ENCODE results near the gene MAML2.

Gene MAML2

DNA sequence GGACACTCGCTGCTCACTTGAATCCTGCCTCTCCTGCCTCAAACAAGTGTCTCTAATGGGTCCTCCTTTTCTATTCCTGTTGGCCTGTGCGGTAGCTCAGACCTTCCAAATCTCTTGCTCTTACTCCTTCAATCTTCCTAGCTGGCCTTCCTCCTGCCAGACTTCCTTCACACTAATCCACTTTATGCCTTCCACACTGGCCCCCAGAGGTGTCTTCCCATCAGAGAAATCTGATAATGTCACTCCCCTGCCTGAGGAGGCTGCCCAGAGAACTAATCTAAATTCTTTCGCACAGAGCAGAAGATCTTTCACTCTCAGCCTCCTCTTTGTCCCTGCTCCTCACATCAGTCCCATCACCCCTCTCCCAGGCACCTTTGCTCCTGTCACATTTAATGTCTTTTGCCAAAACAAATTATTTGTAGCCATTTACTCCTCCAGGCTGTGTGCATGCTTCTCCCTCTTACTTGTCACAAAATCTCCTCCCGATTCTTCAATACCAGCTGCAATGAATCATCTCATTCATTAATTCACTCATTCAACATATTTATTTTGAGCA lies 175.7 kb downstream of the MAML2 start:
- DNase-seq (ENCODE audit: low spot score): no peak
- TF ChIP-seq, protein P1, sequence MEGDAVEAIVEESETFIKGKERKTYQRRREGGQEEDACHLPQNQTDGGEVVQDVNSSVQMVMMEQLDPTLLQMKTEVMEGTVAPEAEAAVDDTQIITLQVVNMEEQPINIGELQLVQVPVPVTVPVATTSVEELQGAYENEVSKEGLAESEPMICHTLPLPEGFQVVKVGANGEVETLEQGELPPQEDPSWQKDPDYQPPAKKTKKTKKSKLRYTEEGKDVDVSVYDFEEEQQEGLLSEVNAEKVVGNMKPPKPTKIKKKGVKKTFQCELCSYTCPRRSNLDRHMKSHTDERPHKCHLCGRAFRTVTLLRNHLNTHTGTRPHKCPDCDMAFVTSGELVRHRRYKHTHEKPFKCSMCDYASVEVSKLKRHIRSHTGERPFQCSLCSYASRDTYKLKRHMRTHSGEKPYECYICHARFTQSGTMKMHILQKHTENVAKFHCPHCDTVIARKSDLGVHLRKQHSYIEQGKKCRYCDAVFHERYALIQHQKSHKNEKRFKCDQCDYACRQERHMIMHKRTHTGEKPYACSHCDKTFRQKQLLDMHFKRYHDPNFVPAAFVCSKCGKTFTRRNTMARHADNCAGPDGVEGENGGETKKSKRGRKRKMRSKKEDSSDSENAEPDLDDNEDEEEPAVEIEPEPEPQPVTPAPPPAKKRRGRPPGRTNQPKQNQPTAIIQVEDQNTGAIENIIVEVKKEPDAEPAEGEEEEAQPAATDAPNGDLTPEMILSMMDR (IDR thresholded peaks at IDR 0.05; ENCODE audit: extremely low read depth, insufficient read depth, missing control alignments): no peak
- in situ Hi-C loops (cut with MboI; ENCODE audit: low pct_unique_long_range_greater_than_20kb, low sequenced_read_pairs, unreplicated experiment): no loop called here

DNA sequence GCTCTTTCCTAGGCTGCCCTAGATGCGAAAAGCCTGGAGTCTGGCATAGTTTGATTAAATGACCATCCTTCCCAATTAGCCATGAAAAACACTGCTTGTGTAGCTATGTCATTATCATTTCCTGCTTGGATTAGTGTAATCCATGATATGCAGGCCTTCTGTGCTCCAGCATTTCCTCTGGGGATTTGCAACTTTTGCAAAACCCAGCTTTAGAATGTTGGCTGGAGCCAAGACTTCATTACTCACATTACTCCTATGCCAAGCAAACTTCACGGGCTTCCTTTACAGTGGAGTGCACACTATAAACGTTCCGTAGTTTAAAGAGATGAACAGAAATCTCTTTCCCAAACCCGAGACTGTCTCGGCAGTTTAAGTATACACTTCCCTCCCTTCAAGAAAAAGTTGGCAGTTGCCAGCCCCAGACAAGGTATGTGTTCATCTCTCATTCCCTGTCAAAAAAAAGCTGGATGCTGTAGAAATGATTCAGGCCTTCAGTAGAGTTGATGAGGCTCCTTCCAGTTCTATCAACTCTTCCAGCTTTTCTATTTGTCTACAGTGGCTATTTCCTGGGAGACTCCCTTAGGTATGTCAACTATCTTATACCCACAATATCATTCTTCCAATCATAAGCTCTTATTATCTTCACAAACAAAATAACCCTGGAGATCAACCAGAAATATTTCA lies 180.0 kb downstream of the MAML2 start:
- in situ Hi-C loops (cut with MboI; ENCODE audit: low pct_unique_long_range_greater_than_20kb, low sequenced_read_pairs, unreplicated experiment): no loop called here
- no peak for DNase-seq (ENCODE audit: low spot score)
- TF ChIP-seq, protein P1 (IDR thresholded peaks at IDR 0.05; ENCODE audit: extremely low read depth, insufficient read depth, missing control alignments): no peak

DNA sequence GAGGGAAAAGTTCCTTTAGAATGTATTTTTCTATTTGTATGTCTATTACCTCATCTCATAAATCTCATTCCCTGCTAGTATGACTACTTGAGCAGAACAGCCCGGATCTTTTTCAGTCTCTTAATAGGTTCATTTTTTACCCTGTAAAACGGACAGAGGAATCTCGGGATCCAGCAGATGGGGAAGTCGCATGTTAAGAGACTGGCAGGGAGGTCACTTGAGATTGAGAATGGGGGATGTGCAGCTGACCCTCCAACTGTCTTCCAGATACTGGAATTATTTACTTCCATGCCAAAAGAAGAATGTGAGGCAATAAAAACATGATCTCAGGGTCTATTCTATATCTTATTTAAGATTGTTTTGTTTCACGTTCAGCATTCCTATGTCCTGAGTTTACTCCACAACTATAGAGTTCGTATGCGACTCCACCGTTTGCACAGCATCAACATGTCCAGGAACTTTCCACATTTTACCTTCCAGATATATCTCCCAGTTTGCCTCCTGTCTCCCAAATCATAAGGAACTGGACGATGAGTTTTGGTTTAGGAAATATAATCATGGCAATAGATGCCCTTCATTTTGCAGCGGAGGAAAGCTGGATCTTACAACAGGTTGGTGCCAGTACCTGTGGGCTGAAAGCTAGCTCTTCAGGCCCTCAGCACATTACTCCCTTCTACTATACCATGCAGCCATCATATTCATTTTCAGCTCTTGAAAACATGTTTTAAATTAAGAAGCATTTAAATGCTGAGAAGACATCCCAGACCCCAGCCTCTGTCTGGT lies 181.5 kb downstream of the MAML2 start:
- TF ChIP-seq, protein P1 (IDR thresholded peaks at IDR 0.05; ENCODE audit: extremely low read depth, insufficient read depth, missing control alignments): no peak
- DNase-seq (ENCODE audit: low spot score): no peak
- in situ Hi-C loops (cut with MboI; ENCODE audit: low pct_unique_long_range_greater_than_20kb, low sequenced_read_pairs, unreplicated experiment): no loop called here

DNA sequence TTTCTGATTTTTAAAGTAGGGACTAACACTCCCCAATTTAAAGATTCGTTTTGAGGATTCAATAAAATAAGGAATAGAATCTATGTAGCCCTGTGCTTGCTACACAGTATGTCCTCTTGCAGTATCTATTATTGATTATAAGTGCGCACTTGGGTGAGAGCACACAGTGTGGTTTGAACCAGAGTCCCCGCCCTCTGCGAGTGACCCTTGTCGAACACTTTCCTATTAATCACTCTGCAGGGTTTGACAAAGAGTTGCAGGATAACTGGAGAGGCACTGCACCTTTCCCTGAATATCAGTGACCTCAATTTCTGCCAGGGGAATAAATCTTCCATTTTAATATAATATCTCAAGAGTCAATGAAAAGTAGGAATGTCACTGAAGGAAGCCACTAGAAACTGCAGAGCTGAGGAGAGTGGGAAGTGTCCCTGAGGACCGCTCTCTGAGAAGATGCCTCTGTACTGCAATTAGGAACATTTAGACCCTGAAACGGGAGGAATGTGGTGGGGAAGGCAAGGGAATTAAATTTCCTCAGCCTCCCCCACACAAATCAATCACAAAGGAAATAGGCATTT lies 182.2 kb downstream of the MAML2 start:
- in situ Hi-C loops (cut with MboI; ENCODE audit: low pct_unique_long_range_greater_than_20kb, low sequenced_read_pairs, unreplicated experiment): no loop called here
- DNase-seq (ENCODE audit: low spot score): no peak
- TF ChIP-seq, protein P1 (IDR thresholded peaks at IDR 0.05; ENCODE audit: extremely low read depth, insufficient read depth, missing control alignments): no peak

DNA sequence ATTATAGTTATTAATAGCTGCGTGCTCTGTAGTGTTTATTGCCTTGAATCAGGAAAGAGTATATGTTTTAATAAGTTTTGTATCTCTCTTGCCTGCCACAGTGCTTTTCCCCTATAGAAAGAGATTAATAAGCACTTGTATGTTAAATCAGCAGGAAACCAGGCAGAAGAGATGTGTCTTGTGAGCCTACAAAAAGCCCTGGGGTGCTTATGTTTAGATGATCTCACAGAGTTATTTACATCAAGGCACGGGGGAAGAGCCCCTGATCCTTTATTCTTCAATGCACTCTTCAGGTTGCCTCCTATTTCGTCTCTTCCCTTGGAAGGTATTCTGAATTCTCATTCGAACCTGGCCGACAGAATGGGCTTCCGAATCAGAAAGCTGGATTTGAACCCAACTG lies 183.0 kb downstream of the MAML2 start:
- DNase-seq (ENCODE audit: low spot score): no peak
- in situ Hi-C loops (cut with MboI; ENCODE audit: low pct_unique_long_range_greater_than_20kb, low sequenced_read_pairs, unreplicated experiment): no loop called here
- TF ChIP-seq, protein P1 (IDR thresholded peaks at IDR 0.05; ENCODE audit: extremely low read depth, insufficient read depth, missing control alignments): no peak

DNA sequence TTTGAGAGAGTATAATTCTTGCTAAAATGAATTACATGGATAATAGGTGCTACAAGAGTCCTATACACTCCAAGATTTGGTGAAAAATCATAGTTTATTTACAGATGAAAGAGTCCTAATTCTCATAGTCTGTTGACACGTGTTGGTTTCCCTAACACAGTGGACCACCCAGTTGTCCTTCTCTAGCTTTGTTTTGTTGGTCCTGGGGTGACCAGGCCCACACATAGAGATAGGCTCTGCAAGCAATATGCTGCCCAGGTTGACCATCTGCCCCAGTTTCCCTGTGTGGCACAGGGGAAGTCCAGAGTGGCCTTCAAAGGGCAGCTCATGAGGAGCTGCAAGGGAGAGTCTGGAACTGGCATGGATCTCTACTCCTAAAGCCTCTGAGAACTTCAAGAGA lies 184.9 kb downstream of the MAML2 start:
- in situ Hi-C loops (cut with MboI; ENCODE audit: low pct_unique_long_range_greater_than_20kb, low sequenced_read_pairs, unreplicated experiment): no loop called here
- no peak for DNase-seq (ENCODE audit: low spot score)

More for the DNA sequence above, 184.9 kb downstream of the MAML2 start:
- TF ChIP-seq, protein P1 (IDR thresholded peaks at IDR 0.05; ENCODE audit: extremely low read depth, insufficient read depth, missing control alignments): no peak

All from GM13977 (cell line).